Measurements from ENCODE around the gene MTARC2. TPM values are rescaled to one million over a fixed set of nuclear protein-coding genes. Genes with fewer than 3 reads are reported as not detected.
A peak's percentile ranks its signal among the peaks of the same experiment; 100 is the strongest.

The MTARC2 gene
- total and polyA plus RNA-seq, 10 of the 15 experiments (the other 5 are each of a cell fraction or from before 2014, with no cell fraction given): 1.9 to 5.5 (median 3.3) TPM

- Histone ChIP-seq H3K27ac (ENCODE audit: control insufficient read depth, insufficient read depth) (no peak overlapping the region), H3K4me3 (no peak overlapping the region), H3K27me3 (replicated peaks in 1 of 2; ENCODE audit: control insufficient read depth in 2 of 2, insufficient read depth in 2 of 2, low read length in 1 of 2) (no peaks in the 10 kb centered on the region), H3K4me1 (ENCODE audit: control insufficient read depth, insufficient read depth, low read length) (peaks cover 5% of the 10 kb centered on the region; the same call in 1 of the 2 replicates), H2AFZ (ENCODE audit: control insufficient read depth, low read depth, low read length) (no peak overlapping the region), H3K4me2 (ENCODE audit: control insufficient read depth, insufficient read depth) (no peak overlapping the region), H3K36me3 (ENCODE audit: control insufficient read depth in 2 of 2, insufficient read depth in 2 of 2, low read length in 1 of 2) (no peaks in the 10 kb centered on the region), H4K20me1 (ENCODE audit: control insufficient read depth, insufficient read depth) (no peaks in the 10 kb centered on the region), H3K79me2 (ENCODE audit: control insufficient read depth, insufficient read depth, low read length) (no peaks in the 10 kb centered on the region), H3K9ac (ENCODE audit: control insufficient read depth, insufficient read depth, low read length) (no peak overlapping the region), H3K9me3 (replicated peaks; ENCODE audit: control insufficient read depth, insufficient read depth, low read length) (no peaks in the 10 kb centered on the region)
- FAIRE-seq (no peak), DNase-seq (ENCODE audit: low read depth, low spot score) (no peak), ATAC-seq (0 out of 3 replicates have a peak, but pooled peaks have one; percentile 14)
- intact Hi-C loops (cut with micrococcal nuclease; ENCODE audit: unreplicated experiment) (no loop called here), in situ Hi-C loops (cut with MboI) (no loop called here)
- TF ChIP-seq ATF2 (IDR thresholded peaks at IDR 0.05; ENCODE audit: low read length) (no peak), NFIC (IDR thresholded peaks at IDR 0.05; ENCODE audit: low read depth, low read length) (no peak), TBL1XR1 (IDR thresholded peaks at IDR 0.05; ENCODE audit: low read depth, low read length) (no peak), HSF1 (IDR thresholded peaks at IDR 0.05; ENCODE audit: low read depth, low read length) (no peak), POLR2AphosphoS2 (IDR thresholded peaks at IDR 0.05; ENCODE audit: low read depth, low read length) (no peak), DPF2 (IDR thresholded peaks at IDR 0.05) (no peak), NR2F1 (conservative IDR thresholded peaks at IDR 0.05) (no peak), TCF12 (IDR thresholded peaks at IDR 0.05; ENCODE audit: low read depth, low read length) (no peak)
- TF ChIP-seq, protein P1, sequence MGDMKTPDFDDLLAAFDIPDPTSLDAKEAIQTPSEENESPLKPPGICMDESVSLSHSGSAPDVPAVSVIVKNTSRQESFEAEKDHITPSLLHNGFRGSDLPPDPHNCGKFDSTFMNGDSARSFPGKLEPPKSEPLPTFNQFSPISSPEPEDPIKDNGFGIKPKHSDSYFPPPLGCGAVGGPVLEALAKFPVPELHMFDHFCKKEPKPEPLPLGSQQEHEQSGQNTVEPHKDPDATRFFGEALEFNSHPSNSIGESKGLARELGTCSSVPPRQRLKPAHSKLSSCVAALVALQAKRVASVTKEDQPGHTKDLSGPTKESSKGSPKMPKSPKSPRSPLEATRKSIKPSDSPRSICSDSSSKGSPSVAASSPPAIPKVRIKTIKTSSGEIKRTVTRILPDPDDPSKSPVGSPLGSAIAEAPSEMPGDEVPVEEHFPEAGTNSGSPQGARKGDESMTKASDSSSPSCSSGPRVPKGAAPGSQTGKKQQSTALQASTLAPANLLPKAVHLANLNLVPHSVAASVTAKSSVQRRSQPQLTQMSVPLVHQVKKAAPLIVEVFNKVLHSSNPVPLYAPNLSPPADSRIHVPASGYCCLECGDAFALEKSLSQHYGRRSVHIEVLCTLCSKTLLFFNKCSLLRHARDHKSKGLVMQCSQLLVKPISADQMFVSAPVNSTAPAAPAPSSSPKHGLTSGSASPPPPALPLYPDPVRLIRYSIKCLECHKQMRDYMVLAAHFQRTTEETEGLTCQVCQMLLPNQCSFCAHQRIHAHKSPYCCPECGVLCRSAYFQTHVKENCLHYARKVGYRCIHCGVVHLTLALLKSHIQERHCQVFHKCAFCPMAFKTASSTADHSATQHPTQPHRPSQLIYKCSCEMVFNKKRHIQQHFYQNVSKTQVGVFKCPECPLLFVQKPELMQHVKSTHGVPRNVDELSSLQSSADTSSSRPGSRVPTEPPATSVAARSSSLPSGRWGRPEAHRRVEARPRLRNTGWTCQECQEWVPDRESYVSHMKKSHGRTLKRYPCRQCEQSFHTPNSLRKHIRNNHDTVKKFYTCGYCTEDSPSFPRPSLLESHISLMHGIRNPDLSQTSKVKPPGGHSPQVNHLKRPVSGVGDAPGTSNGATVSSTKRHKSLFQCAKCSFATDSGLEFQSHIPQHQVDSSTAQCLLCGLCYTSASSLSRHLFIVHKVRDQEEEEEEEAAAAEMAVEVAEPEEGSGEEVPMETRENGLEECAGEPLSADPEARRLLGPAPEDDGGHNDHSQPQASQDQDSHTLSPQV (IDR thresholded peaks at IDR 0.05): no peak
- TF ChIP-seq, protein P2, sequence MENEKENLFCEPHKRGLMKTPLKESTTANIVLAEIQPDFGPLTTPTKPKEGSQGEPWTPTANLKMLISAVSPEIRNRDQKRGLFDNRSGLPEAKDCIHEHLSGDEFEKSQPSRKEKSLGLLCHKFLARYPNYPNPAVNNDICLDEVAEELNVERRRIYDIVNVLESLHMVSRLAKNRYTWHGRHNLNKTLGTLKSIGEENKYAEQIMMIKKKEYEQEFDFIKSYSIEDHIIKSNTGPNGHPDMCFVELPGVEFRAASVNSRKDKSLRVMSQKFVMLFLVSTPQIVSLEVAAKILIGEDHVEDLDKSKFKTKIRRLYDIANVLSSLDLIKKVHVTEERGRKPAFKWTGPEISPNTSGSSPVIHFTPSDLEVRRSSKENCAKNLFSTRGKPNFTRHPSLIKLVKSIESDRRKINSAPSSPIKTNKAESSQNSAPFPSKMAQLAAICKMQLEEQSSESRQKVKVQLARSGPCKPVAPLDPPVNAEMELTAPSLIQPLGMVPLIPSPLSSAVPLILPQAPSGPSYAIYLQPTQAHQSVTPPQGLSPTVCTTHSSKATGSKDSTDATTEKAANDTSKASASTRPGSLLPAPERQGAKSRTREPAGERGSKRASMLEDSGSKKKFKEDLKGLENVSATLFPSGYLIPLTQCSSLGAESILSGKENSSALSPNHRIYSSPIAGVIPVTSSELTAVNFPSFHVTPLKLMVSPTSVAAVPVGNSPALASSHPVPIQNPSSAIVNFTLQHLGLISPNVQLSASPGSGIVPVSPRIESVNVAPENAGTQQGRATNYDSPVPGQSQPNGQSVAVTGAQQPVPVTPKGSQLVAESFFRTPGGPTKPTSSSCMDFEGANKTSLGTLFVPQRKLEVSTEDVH (IDR thresholded peaks at IDR 0.05; ENCODE audit: low read depth, partially characterized antibody): no peak
- ChIA-PET POLR2A (no interaction called here), CTCF (interaction anchor here (0.6 to 1.8 kb wide), 7 partner anchors 9 to 64 kb away, joined by 3 to 5 read pairs (median 3); no protein-coding TSS in a partner anchor), SMC1A (ENCODE audit: uncharacterized antibody, unreplicated experiment) (interaction anchor here (1.3 kb wide), 1 partner anchor 24 kb away, joined by 3 read pairs; no protein-coding TSS in a partner anchor), RAD21 (ENCODE audit: unreplicated experiment) (no interaction called here)
- no TSS peak for BruUV-seq (replicated peaks)
- WGBS (ENCODE audit: insufficient coverage, insufficient replicate concordance, low lambda C conversion rate, missing lambda C conversion rate): 43% methylated on average over 9 of the region's 9 CpGs
These were observed 39.0 kb upstream of the MTARC2 start for GRCh38 chr1:220708936-220709801.

Measured in GM12878 (cell line).